Astrocyte of the spinal cord (primary cell): ENCODE measurements around the gene DOLPP1.

ENCODE experiments used
- DNase-seq: peaks from one replicate; pipeline ENCODE4 v3.0.0; 2011; ENCODE audit warnings: low read depth, low spot score
- H3K4me3 ChIP-seq: 2 replicates; pipeline ENCODE4 v1.5.1; 2011; ENCODE audit warnings: low read depth, mild to moderate bottlenecking, low read length, moderate library complexity
- CTCF ChIP-seq: IDR thresholded peaks from 2 replicates; pipeline ENCODE4 v1.5.1; 2012; ENCODE audit warnings: low read depth, mild to moderate bottlenecking, low read length, inconsistent platforms
- in situ Hi-C: cut with HindIII; loops from 2 replicates; pipeline ENCODE4 v1.10.0; 2017; ENCODE audit warnings: low sequenced_read_pairs

Gene DOLPP1

GRCh38 chr9:129093602-129094386 is 12.9 kb downstream of the DOLPP1 start:
- in situ Hi-C loops, result no loop called here
- no peak for TF ChIP-seq CTCF
- DNase-seq, result no peak
- H3K4me3 ChIP-seq, result no peak overlapping the region

GRCh38 chr9:129094387-129095169 is 13.7 kb downstream of the DOLPP1 start:
- DNase-seq, result no peak
- no peak for TF ChIP-seq CTCF
- H3K4me3 ChIP-seq, result no peak overlapping the region
- in situ Hi-C loops, result no loop called here

GRCh38 chr9:129095170-129095667 is 14.3 kb downstream of the DOLPP1 start:
- in situ Hi-C loops, result no loop called here
- no peak for DNase-seq
- no peak overlapping the region for H3K4me3 ChIP-seq
- no peak for TF ChIP-seq CTCF

GRCh38 chr9:129095908-129096307 is 15.0 kb downstream of the DOLPP1 start:
- TF ChIP-seq CTCF, result no peak
- H3K4me3 ChIP-seq, result no peak overlapping the region
- in situ Hi-C loops, result no loop called here
- DNase-seq, result no peak

GRCh38 chr9:129097671-129098306 is 16.9 kb downstream of the DOLPP1 start:
- in situ Hi-C loops, result no loop called here
- DNase-seq, result no peak
- no peak overlapping the region for H3K4me3 ChIP-seq
- no peak for TF ChIP-seq CTCF

- TF ChIP-seq CTCF, result no peak
- no peak overlapping the region for H3K4me3 ChIP-seq
- no peak for DNase-seq
- in situ Hi-C loops, result no loop called here
Observed at GRCh38 chr9:129098328-129098727, 17.4 kb downstream of the DOLPP1 start.
